ENCODE results near the gene CCDC120.

The CCDC120 gene

GRCh38 chrX:49058794-49059193 is at the start of gene CCDC120:
Gene CCDC120 (plus strand): TSS chrX:49058999. CDS start chrX:49062042, 3,043 bp downstream.
- DNase-seq = no peak

- DNase-seq = no peak
Observed at GRCh38 chrX:49019050-49019449, 39.7 kb upstream of the CCDC120 start.

- DNase-seq = no peak
Observed at GRCh38 chrX:49019599-49020249, 39.1 kb upstream of the CCDC120 start.

- no peak for DNase-seq
Observed at GRCh38 chrX:49029876-49030275, 28.9 kb upstream of the CCDC120 start.

- no peak for DNase-seq
Observed at GRCh38 chrX:49030283-49030682, 28.5 kb upstream of the CCDC120 start.

GRCh38 chrX:49037883-49038475 is 20.8 kb upstream of the CCDC120 start:
- no peak for DNase-seq

- DNase-seq = peak; percentile 61
Observed at GRCh38 chrX:49039598-49040375, 19.0 kb upstream of the CCDC120 start.

GRCh38 chrX:49040376-49040955 is 18.3 kb upstream of the CCDC120 start:
- DNase-seq = no peak

GRCh38 chrX:49041744-49042580 is 16.8 kb upstream of the CCDC120 start:
- DNase-seq = peak; percentile 27

- DNase-seq = no peak
Observed at GRCh38 chrX:49042581-49043219, 16.1 kb upstream of the CCDC120 start.

GRCh38 chrX:49043220-49043986 is 15.4 kb upstream of the CCDC120 start, which contains the start of gene TFE3:
Gene TFE3 (minus strand): TSS chrX:49043357. CDS start chrX:49043226, 131 bp downstream.
- DNase-seq = peak; percentile 98

GRCh38 chrX:49043987-49044281 is 14.9 kb upstream of the CCDC120 start:
- DNase-seq = no peak

- peak; percentile 74 for DNase-seq
Observed at GRCh38 chrX:49053223-49054072, 5.4 kb upstream of the CCDC120 start.

- DNase-seq = no peak
Observed at GRCh38 chrX:49054073-49054762, 4.6 kb upstream of the CCDC120 start.

GRCh38 chrX:49059201-49059600 is 402 bp downstream of the CCDC120 start:
- no peak for DNase-seq

- no peak for DNase-seq
Observed at GRCh38 chrX:49059681-49060085, 884 bp downstream of the CCDC120 start.

- no peak for DNase-seq
Observed at GRCh38 chrX:49060914-49061313, 2.1 kb downstream of the CCDC120 start.

- DNase-seq = no peak
Observed at GRCh38 chrX:49061490-49061889, 2.7 kb downstream of the CCDC120 start.

- no peak for DNase-seq
Observed at GRCh38 chrX:49061916-49062315, 3.1 kb downstream of the CCDC120 start.

GRCh38 chrX:49063715-49064114 is 4.9 kb downstream of the CCDC120 start:
- no peak for DNase-seq
